ENCODE data around the gene CWF19L1.

Gene CWF19L1

GRCh38 chr10:100265821-100266485 lies 1.5 kb downstream of the CWF19L1 start:
- Histone ChIP-seq H3K4me1 (ENCODE audit: control insufficient read depth, low read length) (peaks cover 15% of the 10 kb centered on the region), H3K9me3 (ENCODE audit: control insufficient read depth, insufficient read depth, low read length) (no peaks in the 10 kb centered on the region), H3K79me2 (ENCODE audit: control insufficient read depth, low read length) (peaks cover 43% of the 10 kb centered on the region), H4K20me1 (ENCODE audit: control insufficient read depth, insufficient read depth, low read depth, low read length) (no peaks in the 10 kb centered on the region), H3F3A (ENCODE audit: control insufficient read depth, insufficient read depth) (peaks cover 5% of the 10 kb centered on the region), H3K36me3 (ENCODE audit: control insufficient read depth, low read length) (0 out of 2 replicates have a peak, but pooled peaks cover 8% of the 10 kb centered on the region), H3K9me2 (replicated peaks; ENCODE audit: control insufficient read depth, low read length) (no peaks in the 10 kb centered on the region), H3K4me2 (ENCODE audit: low read length) (peak overlapping the region; percentile 51), H3K27me3 (ENCODE audit: control insufficient read depth, low read length) (no peaks in the 10 kb centered on the region), H3K4me3 (ENCODE audit: low read length) (peak overlapping the region; percentile 80), H3K27ac (ENCODE audit: low read depth, low read length) (no peak overlapping the region)
- TF ChIP-seq EZH2phosphoT487 (IDR thresholded peaks at IDR 0.05; ENCODE audit: borderline replicate concordance, low read length): no peak
- TF ChIP-seq CTCF (IDR thresholded peaks at IDR 0.05; ENCODE audit: low read depth, low read length, poor library complexity, severe bottlenecking): no peak

- no peak for TF ChIP-seq CTCF (IDR thresholded peaks at IDR 0.05; ENCODE audit: low read depth, low read length, poor library complexity, severe bottlenecking)
- TF ChIP-seq EZH2phosphoT487 (IDR thresholded peaks at IDR 0.05; ENCODE audit: borderline replicate concordance, low read length): no peak
- Histone ChIP-seq H3K4me2 (ENCODE audit: low read length) (no peak overlapping the region), H3K36me3 (ENCODE audit: control insufficient read depth, low read length) (peaks cover 70% of the 10 kb centered on the region), H4K20me1 (ENCODE audit: control insufficient read depth, insufficient read depth, low read depth, low read length) (no peaks in the 10 kb centered on the region), H3K79me2 (ENCODE audit: control insufficient read depth, low read length) (no peaks in the 10 kb centered on the region), H3K27me3 (ENCODE audit: control insufficient read depth, low read length) (no peaks in the 10 kb centered on the region), H3K4me3 (ENCODE audit: low read length) (no peak overlapping the region), H3K27ac (ENCODE audit: low read depth, low read length) (no peak overlapping the region), H3K9me2 (replicated peaks; ENCODE audit: control insufficient read depth, low read length) (no peaks in the 10 kb centered on the region), H3F3A (ENCODE audit: control insufficient read depth, insufficient read depth) (no peaks in the 10 kb centered on the region), H3K4me1 (ENCODE audit: control insufficient read depth, low read length) (no peaks in the 10 kb centered on the region), H3K9me3 (ENCODE audit: control insufficient read depth, insufficient read depth, low read length) (no peaks in the 10 kb centered on the region)
These were observed 13.2 kb downstream of the CWF19L1 start for GRCh38 chr10:100254191-100254590.

DNA sequence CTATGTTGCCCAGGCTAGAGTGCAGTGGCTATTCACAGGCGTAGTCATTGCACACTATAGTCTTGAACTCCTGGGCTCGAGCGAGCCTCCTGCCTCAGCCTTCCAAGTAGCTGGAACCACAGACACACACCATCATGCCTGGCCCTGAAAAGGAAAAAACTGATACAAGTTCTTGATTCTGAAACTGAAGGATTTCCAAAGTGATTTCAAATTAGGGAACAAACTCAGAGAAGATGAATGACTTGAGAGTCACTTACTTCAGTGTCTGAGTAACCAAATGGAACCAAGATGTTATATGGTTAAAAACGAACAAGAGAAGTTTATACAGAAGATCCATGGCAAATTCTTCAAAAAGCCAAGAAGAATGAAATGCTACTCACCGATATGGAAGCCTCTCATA lies 14.4 kb downstream of the CWF19L1 start:
- H3K4me2 ChIP-seq (ENCODE audit: low read length): no peak overlapping the region
- no peaks in the 10 kb centered on the region for H3F3A ChIP-seq (ENCODE audit: control insufficient read depth, insufficient read depth)
- no peaks in the 10 kb centered on the region for H3K9me3 ChIP-seq (ENCODE audit: control insufficient read depth, insufficient read depth, low read length)
- no peaks in the 10 kb centered on the region for H3K79me2 ChIP-seq (ENCODE audit: control insufficient read depth, low read length)
- no peak for TF ChIP-seq EZH2phosphoT487 (IDR thresholded peaks at IDR 0.05; ENCODE audit: borderline replicate concordance, low read length)
- no peak for TF ChIP-seq CTCF (IDR thresholded peaks at IDR 0.05; ENCODE audit: low read depth, low read length, poor library complexity, severe bottlenecking)
- H3K27ac ChIP-seq (ENCODE audit: low read depth, low read length): no peak overlapping the region
- no peaks in the 10 kb centered on the region for H3K4me1 ChIP-seq (ENCODE audit: control insufficient read depth, low read length)
- peaks cover 76% of the 10 kb centered on the region for H3K36me3 ChIP-seq (ENCODE audit: control insufficient read depth, low read length)
- H3K9me2 ChIP-seq (replicated peaks; ENCODE audit: control insufficient read depth, low read length): no peaks in the 10 kb centered on the region
- H3K27me3 ChIP-seq (ENCODE audit: control insufficient read depth, low read length): no peaks in the 10 kb centered on the region
- no peaks in the 10 kb centered on the region for H4K20me1 ChIP-seq (ENCODE audit: control insufficient read depth, insufficient read depth, low read depth, low read length)
- H3K4me3 ChIP-seq (ENCODE audit: low read length): no peak overlapping the region

Data from DOHH2 (cell line).